A549 (cell line): ENCODE measurements around the gene CFAP61. TPM values are rescaled to one million over a fixed set of nuclear protein-coding genes. Genes with fewer than 3 reads are reported as not detected.

Source experiments
- ATAC-seq, 2 experiments: fragments of 200-7000 bp in 1 of 2; fragments of >200 bp in 1 of 2; cut with Nextera tagmentation in 1 of 2; cut with Tn5 transposase in 1 of 2; 3 replicates each; pipeline versions ENCODE4 v1.8.0 to v1.9.1; 2018 to 2020; ENCODE audit warnings: mild to moderate bottlenecking in 1 of 2, moderate library complexity in 1 of 2
- CTCF ChIA-PET: fragments of 300-600 bp; sonication (Branson Sonifier 250); formaldehyde crosslinking; extraction: SDS; loops from one replicate; lab custom pipeline; 2021; ENCODE audit warnings: antibody characterized with exemption, inconsistent platforms; lab: Yijun Ruan, JAX
- POLR2A ChIA-PET: fragments of 350-600 bp; formaldehyde crosslinking; extraction: SDS; loops from one replicate; lab custom pipeline; 2021; ENCODE audit warnings: antibody characterized with exemption, inconsistent platforms; lab: Yijun Ruan, JAX
- DNase-seq, 2 experiments: peaks; one replicate each; pipeline versions ENCODE4 v3.0.0 to v3.0.0-alpha.2; 2011 to 2016; ENCODE audit warnings: low read depth in 1 of 2, low spot score in 1 of 2
- FAIRE-seq: peaks from 2 replicates; lab custom pipeline; 2011; peaks lifted over from hg19 to GRCh38; lab: Jason Lieb, UNC
- H3K27ac ChIP-seq, 2 experiments: fragments of >200 bp; sonication (Bioruptor Twin); formaldehyde crosslinking; 3 replicates each; pipeline ENCODE4 v1.5.1; 2016 to 2017
- H3K4me1 ChIP-seq: fragments of >200 bp; sonication (Bioruptor Twin); formaldehyde crosslinking; 3 replicates; pipeline ENCODE4 v1.6.1; 2016
- H3K4me2 ChIP-seq: fragments of >200 bp; sonication (Bioruptor Twin); formaldehyde crosslinking; 3 replicates; pipeline ENCODE4 v1.6.1; 2016
- H3K4me3 ChIP-seq: fragments of >200 bp; sonication (Bioruptor Twin); formaldehyde crosslinking; 3 replicates; pipeline ENCODE4 v1.5.1; 2016
- H3K9me3 ChIP-seq: fragments of >200 bp; sonication (Bioruptor Twin); formaldehyde crosslinking; 3 replicates; pipeline ENCODE4 v1.6.1; 2016
- CBX8 ChIP-seq: fragments of 200-600 bp; sonication (generic); IDR thresholded peaks from 2 replicates; pipeline ENCODE4 v1.6.1; 2016
- CEBPB ChIP-seq, 2 experiments: fragments of >200 bp in 1 of 2; sonication (Bioruptor Twin) in 1 of 2; formaldehyde crosslinking in 1 of 2; IDR thresholded peaks; 2 replicates each; pipeline ENCODE4 v1.6.1; 2012 to 2016
- CHD2 ChIP-seq: fragments of 150-350 bp; IDR thresholded peaks from 2 replicates; pipeline ENCODE4 v1.6.1; 2014; ENCODE audit warnings: low read length; ENCODE audit not compliant: partially characterized antibody
- CHD4 ChIP-seq: fragments of 200-600 bp; sonication (generic); IDR thresholded peaks from 2 replicates; pipeline ENCODE4 v1.6.1; 2016; ENCODE audit warnings: antibody characterized with exemption, mild to moderate bottlenecking, borderline replicate concordance
- EHF ChIP-seq: fragments of 250-450 bp; sonication (Bioruptor Pico); IDR thresholded peaks from 2 replicates; pipeline ENCODE4 v1.5.0; 2020; ENCODE audit warnings: mild to moderate bottlenecking
- EP300 ChIP-seq, 2 experiments: fragments of >200 bp; sonication (Bioruptor Twin); formaldehyde crosslinking; IDR thresholded peaks; 2 replicates in 1 of 2; 3 replicates in 1 of 2; pipeline ENCODE4 v1.6.1; 2016 to 2017
- ESRRA ChIP-seq: fragments of 150-350 bp; IDR thresholded peaks from 2 replicates; pipeline ENCODE4 v1.6.1; 2014; ENCODE audit warnings: mild to moderate bottlenecking, low read length, borderline replicate concordance
- FOXS1 ChIP-seq: fragments of 250-450 bp; sonication (Bioruptor Pico); IDR thresholded peaks from 2 replicates; pipeline ENCODE4 v1.5.0; 2020; ENCODE audit warnings: mild to moderate bottlenecking, moderate library complexity
- HDAC2 ChIP-seq: fragments of 200-600 bp; sonication (generic); IDR thresholded peaks from 2 replicates; pipeline ENCODE4 v1.6.1; 2016
- HES2 ChIP-seq: fragments of >200 bp; sonication (Bioruptor Twin); formaldehyde crosslinking; IDR thresholded peaks from 2 replicates; pipeline ENCODE4 v1.6.1; 2016
- HEYL ChIP-seq: fragments of 250-450 bp; sonication (Bioruptor Pico); IDR thresholded peaks from 2 replicates; pipeline ENCODE4 v1.8.0; 2021; ENCODE audit warnings: mild to moderate bottlenecking, moderate library complexity
- HOXB13 ChIP-seq: fragments of 250-450 bp; sonication (Bioruptor Pico); IDR thresholded peaks from 2 replicates; pipeline ENCODE4 v1.5.0; 2020; ENCODE audit warnings: low read depth, mild to moderate bottlenecking, moderate library complexity
- HOXB5 ChIP-seq: fragments of 250-450 bp; sonication (Bioruptor Pico); IDR thresholded peaks from 2 replicates; pipeline ENCODE4 v1.5.0; 2020; ENCODE audit warnings: mild to moderate bottlenecking, moderate library complexity
- JUNB ChIP-seq: fragments of >200 bp; sonication (Bioruptor Twin); formaldehyde crosslinking; IDR thresholded peaks from 2 replicates; pipeline ENCODE4 v1.6.1; 2016
- MAFK ChIP-seq: fragments of 450-650 bp; IDR thresholded peaks from 2 replicates; pipeline ENCODE4 v1.6.1; 2014; ENCODE audit not compliant: partially characterized antibody
- MAZ ChIP-seq: fragments of 150-350 bp; IDR thresholded peaks from 2 replicates; pipeline ENCODE4 v1.6.1; 2014; ENCODE audit warnings: antibody characterized with exemption, low read depth, low read length, borderline replicate concordance
- NFE2L2 ChIP-seq: fragments of 150-350 bp; conservative IDR thresholded peaks from 2 replicates; pipeline ENCODE4 v1.6.1; 2014; ENCODE audit warnings: low read length
- PBX3 ChIP-seq: IDR thresholded peaks from 2 replicates; pipeline ENCODE4 v1.6.1; 2012
- POLR2A ChIP-seq: IDR thresholded peaks from 2 replicates; pipeline ENCODE4 v1.6.1; 2012; ENCODE audit warnings: mild to moderate bottlenecking, low read length
- POLR2AphosphoS2 ChIP-seq: conservative IDR thresholded peaks from 2 replicates; pipeline ENCODE4 v1.6.1; 2012; ENCODE audit warnings: low read length, improper control_type of control experiment, inconsistent platforms
- RAD21 ChIP-seq, 2 experiments: fragments of >200 bp in 1 of 2; sonication (Bioruptor Twin) in 1 of 2; formaldehyde crosslinking in 1 of 2; IDR thresholded peaks in 1 of 2; conservative IDR thresholded peaks in 1 of 2; 2 replicates in 1 of 2; 3 replicates in 1 of 2; pipeline ENCODE4 v1.6.1; 2012 to 2018; ENCODE audit warnings: inconsistent platforms in 1 of 2
- SMC3 ChIP-seq: fragments of >200 bp; sonication (Bioruptor Twin); formaldehyde crosslinking; IDR thresholded peaks from 3 replicates; pipeline ENCODE4 v1.6.1; 2018; ENCODE audit warnings: inconsistent platforms
- TFCP2L1 ChIP-seq: fragments of 250-450 bp; sonication (Bioruptor Pico); IDR thresholded peaks from 2 replicates; pipeline ENCODE4 v1.5.0; 2021; ENCODE audit warnings: mild to moderate bottlenecking
- TP53 ChIP-seq: fragments of 250-450 bp; sonication (Bioruptor Pico); IDR thresholded peaks from 2 replicates; pipeline ENCODE4 v1.5.0; 2021; ENCODE audit warnings: mild to moderate bottlenecking, moderate library complexity
- ZC3H11A ChIP-seq: fragments of 450-650 bp; IDR thresholded peaks from 2 replicates; pipeline ENCODE4 v1.6.1; 2014; ENCODE audit warnings: antibody characterized with exemption, mild to moderate bottlenecking
- ZSCAN20 ChIP-seq: fragments of 250-450 bp; sonication (Bioruptor Pico); IDR thresholded peaks from 2 replicates; pipeline ENCODE4 v1.8.0; 2022; ENCODE audit warnings: mild to moderate bottlenecking, moderate library complexity
- WGBS: methylation state at CpG from one replicate; pipeline ENCODE4 v1.1.6; 2017; ENCODE audit errors: missing lambda C conversion rate; 5-methylcytosine and 5-hydroxymethylcytosine counted together
- polyA plus RNA-seq, 4 experiments: library from polyadenylated mRNA; depleted of rRNA in 3 of 4; stranded (reverse); fragments of >200 nt; fragmentation: RNase III in 1 of 4; extraction: RNeasy Plus Mini Kit Qiagen cat#74134 plus additional on column Dnase treatment in 1 of 4; gene quantifications; 2 replicates in 3 of 4; 3 replicates in 1 of 4; pipeline ENCODE4 v1.2.3, GENCODE V29; 2011 to 2017
- TF ChIP-seq, protein P1 (sequence below): fragments of >200 bp; sonication (Bioruptor Twin); formaldehyde crosslinking; IDR thresholded peaks from 3 replicates; pipeline ENCODE4 v1.6.1; 2016
- TF ChIP-seq, protein P2 (sequence below): fragments of 450-650 bp; IDR thresholded peaks from 2 replicates; pipeline ENCODE4 v1.6.1; 2014; ENCODE audit warnings: antibody characterized with exemption
- TF ChIP-seq, protein P3 (sequence below): fragments of 150-350 bp; IDR thresholded peaks from 2 replicates; pipeline ENCODE4 v1.6.1; 2014; ENCODE audit warnings: low read depth, mild to moderate bottlenecking, low read length
- TF ChIP-seq, protein P4 (sequence below): IDR thresholded peaks from 2 replicates; pipeline ENCODE4 v1.6.1; 2012; ENCODE audit warnings: low read depth, borderline replicate concordance
- TF ChIP-seq, protein P5 (sequence below): fragments of >200 bp; sonication (Bioruptor Twin); formaldehyde crosslinking; IDR thresholded peaks from 3 replicates; pipeline ENCODE4 v1.5.1; 2016

The CFAP61 gene
- polyA plus RNA-seq, 2 of the 4 experiments (the other 2 are of a cell fraction) = 0.39 to 0.70 TPM

DNA sequence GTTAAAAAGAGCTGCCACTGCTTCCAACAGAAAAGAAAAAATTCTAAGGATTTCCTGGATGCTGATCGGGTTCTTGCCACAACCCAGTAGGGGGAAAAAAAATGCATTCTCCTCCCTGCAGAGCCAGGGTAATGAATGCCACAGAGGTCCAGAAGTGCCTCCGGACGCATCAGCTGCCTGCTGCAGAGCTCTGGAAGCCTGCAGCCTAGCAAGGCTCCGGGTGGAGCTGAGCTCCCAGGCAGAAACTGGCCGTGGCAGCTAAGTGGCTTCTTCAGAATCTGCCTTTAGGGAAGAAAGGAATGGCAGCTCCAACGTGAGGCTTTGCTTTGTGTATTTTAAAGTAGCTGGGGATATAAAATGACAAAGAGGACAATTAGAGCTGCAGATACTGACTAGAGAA, 155.0 kb downstream of the CFAP61 start:
- DNase-seq (no peak), ATAC-seq (no peak), FAIRE-seq (no peak)
- Histone ChIP-seq H3K27ac (no peak overlapping the region), H3K9me3 (no peaks in the 10 kb centered on the region), H3K4me3 (no peak overlapping the region), H3K4me2 (no peak overlapping the region), H3K4me1 (no peaks in the 10 kb centered on the region)
- ChIA-PET CTCF (no interaction called here), POLR2A (no interaction called here)
- TF ChIP-seq ZC3H11A (no peak), CHD4 (no peak), HDAC2 (no peak), CEBPB (IDR thresholded peaks at IDR 0.05) (no peak), CHD2 (no peak), MAZ (no peak), TP53 (CRISPR knock-in tag) (no peak), EHF (no peak), ESRRA (no peak), FOXS1 (CRISPR knock-in tag) (no peak), ZSCAN20 (CRISPR knock-in tag) (no peak), HES2 (no peak), JUNB (no peak), POLR2AphosphoS2 (no peak), MAFK (no peak)
- TF ChIP-seq, protein P1, sequence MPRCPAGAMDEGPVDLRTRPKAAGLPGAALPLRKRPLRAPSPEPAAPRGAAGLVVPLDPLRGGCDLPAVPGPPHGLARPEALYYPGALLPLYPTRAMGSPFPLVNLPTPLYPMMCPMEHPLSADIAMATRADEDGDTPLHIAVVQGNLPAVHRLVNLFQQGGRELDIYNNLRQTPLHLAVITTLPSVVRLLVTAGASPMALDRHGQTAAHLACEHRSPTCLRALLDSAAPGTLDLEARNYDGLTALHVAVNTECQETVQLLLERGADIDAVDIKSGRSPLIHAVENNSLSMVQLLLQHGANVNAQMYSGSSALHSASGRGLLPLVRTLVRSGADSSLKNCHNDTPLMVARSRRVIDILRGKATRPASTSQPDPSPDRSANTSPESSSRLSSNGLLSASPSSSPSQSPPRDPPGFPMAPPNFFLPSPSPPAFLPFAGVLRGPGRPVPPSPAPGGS = no peak
- TF ChIP-seq, protein P2, sequence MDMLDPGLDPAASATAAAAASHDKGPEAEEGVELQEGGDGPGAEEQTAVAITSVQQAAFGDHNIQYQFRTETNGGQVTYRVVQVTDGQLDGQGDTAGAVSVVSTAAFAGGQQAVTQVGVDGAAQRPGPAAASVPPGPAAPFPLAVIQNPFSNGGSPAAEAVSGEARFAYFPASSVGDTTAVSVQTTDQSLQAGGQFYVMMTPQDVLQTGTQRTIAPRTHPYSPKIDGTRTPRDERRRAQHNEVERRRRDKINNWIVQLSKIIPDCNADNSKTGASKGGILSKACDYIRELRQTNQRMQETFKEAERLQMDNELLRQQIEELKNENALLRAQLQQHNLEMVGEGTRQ = no peak
- TF ChIP-seq, protein P3, sequence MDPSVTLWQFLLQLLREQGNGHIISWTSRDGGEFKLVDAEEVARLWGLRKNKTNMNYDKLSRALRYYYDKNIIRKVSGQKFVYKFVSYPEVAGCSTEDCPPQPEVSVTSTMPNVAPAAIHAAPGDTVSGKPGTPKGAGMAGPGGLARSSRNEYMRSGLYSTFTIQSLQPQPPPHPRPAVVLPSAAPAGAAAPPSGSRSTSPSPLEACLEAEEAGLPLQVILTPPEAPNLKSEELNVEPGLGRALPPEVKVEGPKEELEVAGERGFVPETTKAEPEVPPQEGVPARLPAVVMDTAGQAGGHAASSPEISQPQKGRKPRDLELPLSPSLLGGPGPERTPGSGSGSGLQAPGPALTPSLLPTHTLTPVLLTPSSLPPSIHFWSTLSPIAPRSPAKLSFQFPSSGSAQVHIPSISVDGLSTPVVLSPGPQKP = no peak
- 18% methylated on average over 6 of the region's 6 CpGs for WGBS

DNA sequence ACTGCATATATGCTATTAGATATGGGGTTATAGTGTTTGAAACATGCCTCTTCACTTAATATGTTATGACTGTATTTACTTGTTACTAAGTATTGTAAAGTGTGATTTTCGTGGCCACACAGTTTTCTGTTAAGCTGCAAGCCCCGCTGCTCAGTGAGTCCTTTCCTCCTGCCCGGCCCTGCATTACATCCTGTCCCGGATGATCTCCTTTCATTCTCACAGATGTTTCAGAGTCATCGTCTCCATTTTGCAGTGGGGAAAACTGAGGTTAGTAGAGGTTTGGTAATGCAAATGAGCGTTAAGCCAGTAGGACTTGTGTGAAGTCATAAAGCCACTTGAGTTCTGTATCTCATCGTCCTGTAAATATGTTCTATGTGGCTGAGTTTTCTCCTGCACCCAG, 155.5 kb downstream of the CFAP61 start:
- WGBS = 44% methylated on average over 7 of the region's 7 CpGs
- no peaks in the 10 kb centered on the region for H3K9me3 ChIP-seq
- ChIA-PET POLR2A (no interaction called here), CTCF (no interaction called here)
- TF ChIP-seq TP53 (CRISPR knock-in tag) (no peak), CHD2 (no peak), HEYL (CRISPR knock-in tag) (no peak), EP300 (IDR thresholded peaks at IDR 0.05) (no peak), PBX3 (no peak), HOXB5 (no peak), POLR2A (no peak), ZSCAN20 (CRISPR knock-in tag) (no peak), RAD21 (conservative IDR thresholded peaks at IDR 0.05 in 1 of 2, IDR thresholded peaks at IDR 0.05 in 1 of 2) (no peak), CBX8 (no peak), TFCP2L1 (CRISPR knock-in tag) (no peak), NFE2L2 (no peak), SMC3 (no peak), HOXB13 (CRISPR knock-in tag) (no peak), MAFK (no peak)
- TF ChIP-seq, protein P2 = no peak
- TF ChIP-seq, protein P4, sequence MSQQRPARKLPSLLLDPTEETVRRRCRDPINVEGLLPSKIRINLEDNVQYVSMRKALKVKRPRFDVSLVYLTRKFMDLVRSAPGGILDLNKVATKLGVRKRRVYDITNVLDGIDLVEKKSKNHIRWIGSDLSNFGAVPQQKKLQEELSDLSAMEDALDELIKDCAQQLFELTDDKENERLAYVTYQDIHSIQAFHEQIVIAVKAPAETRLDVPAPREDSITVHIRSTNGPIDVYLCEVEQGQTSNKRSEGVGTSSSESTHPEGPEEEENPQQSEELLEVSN = no peak
- TF ChIP-seq, protein P5, sequence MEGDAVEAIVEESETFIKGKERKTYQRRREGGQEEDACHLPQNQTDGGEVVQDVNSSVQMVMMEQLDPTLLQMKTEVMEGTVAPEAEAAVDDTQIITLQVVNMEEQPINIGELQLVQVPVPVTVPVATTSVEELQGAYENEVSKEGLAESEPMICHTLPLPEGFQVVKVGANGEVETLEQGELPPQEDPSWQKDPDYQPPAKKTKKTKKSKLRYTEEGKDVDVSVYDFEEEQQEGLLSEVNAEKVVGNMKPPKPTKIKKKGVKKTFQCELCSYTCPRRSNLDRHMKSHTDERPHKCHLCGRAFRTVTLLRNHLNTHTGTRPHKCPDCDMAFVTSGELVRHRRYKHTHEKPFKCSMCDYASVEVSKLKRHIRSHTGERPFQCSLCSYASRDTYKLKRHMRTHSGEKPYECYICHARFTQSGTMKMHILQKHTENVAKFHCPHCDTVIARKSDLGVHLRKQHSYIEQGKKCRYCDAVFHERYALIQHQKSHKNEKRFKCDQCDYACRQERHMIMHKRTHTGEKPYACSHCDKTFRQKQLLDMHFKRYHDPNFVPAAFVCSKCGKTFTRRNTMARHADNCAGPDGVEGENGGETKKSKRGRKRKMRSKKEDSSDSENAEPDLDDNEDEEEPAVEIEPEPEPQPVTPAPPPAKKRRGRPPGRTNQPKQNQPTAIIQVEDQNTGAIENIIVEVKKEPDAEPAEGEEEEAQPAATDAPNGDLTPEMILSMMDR = no peak
- TF ChIP-seq, protein P1 = no peak
- DNase-seq (no peak), FAIRE-seq (no peak), ATAC-seq (no peak)
- no peak overlapping the region for H3K4me3 ChIP-seq
- H3K4me2 ChIP-seq = no peak overlapping the region
- no peaks in the 10 kb centered on the region for H3K4me1 ChIP-seq
- H3K27ac ChIP-seq = no peak overlapping the region
